GM18520 (cell line): ENCODE measurements around the gene MRPL48.
"Not testable (repeated sequence)": the region's sequence is repeated elsewhere in the genome, so short reads cannot be mapped to it uniquely, and the experiment has no call there.

ENCODE experiments used
- ATAC-seq: cut with Tn5 transposase; IDR thresholded peaks from one replicate; pipeline ENCODE4 v1.9.1; 2021; ENCODE audit not compliant: unreplicated experiment

MRPL48 gene

GRCh38 chr11:73838443-73839122, 50.9 kb downstream of the MRPL48 start:
- no peak for ATAC-seq

- no peak for ATAC-seq
Observed at GRCh38 chr11:73839123-73839457, 51.4 kb downstream of the MRPL48 start.

- no peak for ATAC-seq
Observed at GRCh38 chr11:73851046-73851764, 63.5 kb downstream of the MRPL48 start.

GRCh38 chr11:73852049-73852448, 64.4 kb downstream of the MRPL48 start:
- ATAC-seq: no peak

- no peak for ATAC-seq
Observed at GRCh38 chr11:73854680-73855079, 67.0 kb downstream of the MRPL48 start.

- no peak for ATAC-seq
Observed at GRCh38 chr11:73856031-73856567, 68.4 kb downstream of the MRPL48 start.

- no peak for ATAC-seq
Observed at GRCh38 chr11:73859671-73860070, 72.0 kb downstream of the MRPL48 start.

GRCh38 chr11:73860202-73860601, 72.5 kb downstream of the MRPL48 start:
- no peak for ATAC-seq

- ATAC-seq: no peak
Observed at GRCh38 chr11:73862986-73863385, 75.3 kb downstream of the MRPL48 start.

- no peak for ATAC-seq
Observed at GRCh38 chr11:73866095-73866579, 78.5 kb downstream of the MRPL48 start.

GRCh38 chr11:73866586-73866996, 78.9 kb downstream of the MRPL48 start:
- ATAC-seq: no peak

- no peak for ATAC-seq
Observed at GRCh38 chr11:73869332-73869949, 81.8 kb downstream of the MRPL48 start.

GRCh38 chr11:73870261-73870660, 82.6 kb downstream of the MRPL48 start:
- ATAC-seq: no peak

GRCh38 chr11:73872749-73873357, 85.2 kb downstream of the MRPL48 start:
- no peak for ATAC-seq

- ATAC-seq: no peak
Observed at GRCh38 chr11:73875380-73875779, 87.7 kb downstream of the MRPL48 start.

- ATAC-seq: no peak
Observed at GRCh38 chr11:73875840-73876239, 88.2 kb downstream of the MRPL48 start.

- peak; percentile 96 for ATAC-seq
Observed at GRCh38 chr11:73876424-73877310, 89.0 kb downstream of the MRPL48 start, which contains the start of the genes COA4 and PAAF1. COA4 (minus strand) TSS chr11:73876846; CDS start chr11:73873378, 3,468 bp downstream. PAAF1 (plus strand) TSS chr11:73876999; CDS start chr11:73877022, 23 bp downstream.

- ATAC-seq: no peak
Observed at GRCh38 chr11:73878771-73879170, 91.1 kb downstream of the MRPL48 start.

GRCh38 chr11:73880449-73880848, 92.8 kb downstream of the MRPL48 start:
- not testable (repeated sequence) for ATAC-seq

GRCh38 chr11:73883856-73884255, 96.2 kb downstream of the MRPL48 start:
- ATAC-seq: no peak
